Stomach (tissue), 9 donors: Measurements from ENCODE around the gene FOXJ3. TPM values are rescaled to one million over a fixed set of nuclear protein-coding genes. Genes with fewer than 3 reads are reported as not detected.

Experiments used
- DNase-seq, 2 donors: peaks; one replicate each; pipeline versions ENCODE4 v3.0.0 to v3.0.0-alpha.2; 2013 to 2019
- H3K27ac ChIP-seq, 5 donors: fragments of 200-600 bp in 4 of 5; sonication (generic) in 4 of 5; one replicate each; pipeline ENCODE4 v1.5.1; 2013 to 2019; ENCODE audit warnings: mild to moderate bottlenecking in 1 of 5, moderate library complexity in 1 of 5
- H3K27me3 ChIP-seq, 3 donors: fragments of 200-600 bp; sonication (generic); one replicate each; pipeline ENCODE4 v1.5.1; 2017 to 2019; ENCODE audit warnings: mixed run types in 1 of 3
- H3K36me3 ChIP-seq, 4 donors: fragments of 200-600 bp; sonication (generic); 1 replicate in 3 of 4; 2 replicates in 1 of 4; pipeline ENCODE4 v1.5.1; 2016 to 2019
- H3K4me1 ChIP-seq, 4 donors: fragments of 200-600 bp; sonication (generic); one replicate each; pipeline ENCODE4 v1.5.1; 2016 to 2019
- H3K4me3 ChIP-seq, 4 donors: fragments of 200-600 bp; sonication (generic) in 3 of 4; one replicate each; pipeline ENCODE4 v1.5.1; 2016 to 2019; ENCODE audit warnings: mild to moderate bottlenecking in 1 of 4
- H3K9me3 ChIP-seq, 4 donors: fragments of 200-600 bp; sonication (generic); one replicate each; pipeline ENCODE4 v1.5.1; 2016 to 2019
- EP300 ChIP-seq: sonication (generic); formaldehyde crosslinking; IDR thresholded peaks from one replicate; pipeline ENCODE4 v1.6.1; 2017; ENCODE audit warnings: antibody characterized with exemption
- POLR2A ChIP-seq, 4 donors: fragments of 450-650 bp; IDR thresholded peaks; one replicate each; pipeline ENCODE4 v1.6.1; 2016; ENCODE audit warnings: antibody characterized with exemption in 4 of 4, control low read depth in 2 of 4, mild to moderate bottlenecking in 1 of 4, moderate library complexity in 1 of 4
- POLR2AphosphoS5 ChIP-seq, 3 donors: sonication (generic); formaldehyde crosslinking; IDR thresholded peaks; one replicate each; pipeline ENCODE4 v1.6.1; 2016; ENCODE audit warnings: antibody characterized with exemption in 3 of 3
- WGBS, 5 donors: extraction: QIAGEN DNeasy Blood & Tissue Kit in 3 of 5; methylation state at CpG; one replicate each; pipeline versions ENCODE4 v1.1.5 to v1.1.7; 2013 to 2018; 5-methylcytosine and 5-hydroxymethylcytosine counted together
- intact Hi-C: fragments of 100-400 bp; cut with DNase I; formaldehyde crosslinking; loops from one replicate; pipeline ENCODE4 v1.15.1; 2023; ENCODE audit warnings: low total_unique reads
- polyA plus RNA-seq, 3 donors: library from polyadenylated mRNA; stranded (reverse); fragments of 200-250 nt; gene quantifications; one replicate each; pipeline ENCODE4 v1.2.3, GENCODE V29; 2013
- total RNA-seq, 5 donors: library from RNA; depleted of rRNA; stranded (reverse); fragments of >200 nt; gene quantifications; one replicate each; pipeline versions ENCODE4 v1.1.0 to v1.2.3, GENCODE V29; 2014 to 2016
- TF ChIP-seq, protein P1 (sequence below), 7 experiments: fragments of 450-650 bp in 4 of 7; fragments of 200-600 bp in 3 of 7; sonication (generic) in 3 of 7; IDR thresholded peaks; one replicate each; pipeline ENCODE4 v1.5.1; 2016 to 2019; ENCODE audit warnings: antibody characterized with exemption in 7 of 7, control low read depth in 2 of 7, mild to moderate bottlenecking in 1 of 7
- donor health status: healthy with polysubstance abuse.
- donor health status: Bipolar disorder and iron deficiency.
- donor health status: healthy.

FOXJ3 gene
- total and polyA plus RNA-seq, 8 donors = 8.3 to 57.3 (median 12.3) TPM

DNA sequence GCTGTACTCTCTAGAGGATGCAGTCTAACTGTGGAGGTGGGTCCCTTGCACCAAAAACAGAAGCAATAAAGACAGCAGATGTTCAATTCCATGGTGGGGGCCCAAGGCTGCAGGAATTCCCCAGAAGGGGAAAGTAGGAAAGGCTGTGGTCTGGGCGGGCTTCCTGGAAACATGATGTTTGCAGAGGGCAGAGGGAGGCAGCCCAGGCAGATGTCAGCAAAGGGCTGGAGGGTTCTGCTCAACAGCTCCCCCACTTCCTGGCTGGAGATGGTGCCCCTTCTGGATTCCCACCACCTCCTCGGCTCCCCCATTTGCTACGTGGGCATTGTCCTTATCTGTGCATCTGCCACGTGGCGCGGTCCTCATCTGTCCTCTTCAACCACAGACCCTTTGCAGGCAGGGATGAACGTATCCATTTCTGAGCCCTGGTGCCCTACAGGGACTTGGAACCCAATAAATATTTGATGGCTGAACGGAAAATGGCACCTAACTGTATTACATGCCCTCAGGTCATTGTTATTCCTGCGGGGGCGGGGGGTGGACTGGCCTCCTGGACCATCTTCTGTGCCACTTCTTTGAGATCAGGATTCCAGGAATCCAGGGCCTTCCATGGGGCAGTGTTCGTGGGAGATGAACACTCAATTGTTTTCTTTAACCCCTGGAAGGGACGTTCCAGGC lies 190.2 kb downstream of the FOXJ3 start:
- TF ChIP-seq POLR2A (IDR thresholded peaks at IDR 0.05) = no peak
- TF ChIP-seq EP300 = no peak
- TF ChIP-seq, protein P1, sequence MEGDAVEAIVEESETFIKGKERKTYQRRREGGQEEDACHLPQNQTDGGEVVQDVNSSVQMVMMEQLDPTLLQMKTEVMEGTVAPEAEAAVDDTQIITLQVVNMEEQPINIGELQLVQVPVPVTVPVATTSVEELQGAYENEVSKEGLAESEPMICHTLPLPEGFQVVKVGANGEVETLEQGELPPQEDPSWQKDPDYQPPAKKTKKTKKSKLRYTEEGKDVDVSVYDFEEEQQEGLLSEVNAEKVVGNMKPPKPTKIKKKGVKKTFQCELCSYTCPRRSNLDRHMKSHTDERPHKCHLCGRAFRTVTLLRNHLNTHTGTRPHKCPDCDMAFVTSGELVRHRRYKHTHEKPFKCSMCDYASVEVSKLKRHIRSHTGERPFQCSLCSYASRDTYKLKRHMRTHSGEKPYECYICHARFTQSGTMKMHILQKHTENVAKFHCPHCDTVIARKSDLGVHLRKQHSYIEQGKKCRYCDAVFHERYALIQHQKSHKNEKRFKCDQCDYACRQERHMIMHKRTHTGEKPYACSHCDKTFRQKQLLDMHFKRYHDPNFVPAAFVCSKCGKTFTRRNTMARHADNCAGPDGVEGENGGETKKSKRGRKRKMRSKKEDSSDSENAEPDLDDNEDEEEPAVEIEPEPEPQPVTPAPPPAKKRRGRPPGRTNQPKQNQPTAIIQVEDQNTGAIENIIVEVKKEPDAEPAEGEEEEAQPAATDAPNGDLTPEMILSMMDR (IDR thresholded peaks at IDR 0.05) = no peak
- no peak for TF ChIP-seq POLR2AphosphoS5 (IDR thresholded peaks at IDR 0.05)
- peaks cover 0 to 5% (median 0%) of the 10 kb centered on the region in 4 donors for H3K4me1 ChIP-seq
- no peak overlapping the region for H3K4me3 ChIP-seq
- H3K27ac ChIP-seq = no peak overlapping the region
- intact Hi-C loops = loop anchor here (10.0 kb wide), 1 partner anchor 600 kb away; the partner anchor contains the start of gene CLDN19
- no peaks in the 10 kb centered on the region for H3K36me3 ChIP-seq
- no peaks in the 10 kb centered on the region for H3K9me3 ChIP-seq
- H3K27me3 ChIP-seq = peaks cover 0 to 77% (median 23%) of the 10 kb centered on the region in 3 donors
- peak in 1 of 2 donors; percentile 23 for DNase-seq
- 61 to 75% (median 68%) methylated on average over 8 to 12 of the region's 12 CpGs for WGBS, 5 donors

DNA sequence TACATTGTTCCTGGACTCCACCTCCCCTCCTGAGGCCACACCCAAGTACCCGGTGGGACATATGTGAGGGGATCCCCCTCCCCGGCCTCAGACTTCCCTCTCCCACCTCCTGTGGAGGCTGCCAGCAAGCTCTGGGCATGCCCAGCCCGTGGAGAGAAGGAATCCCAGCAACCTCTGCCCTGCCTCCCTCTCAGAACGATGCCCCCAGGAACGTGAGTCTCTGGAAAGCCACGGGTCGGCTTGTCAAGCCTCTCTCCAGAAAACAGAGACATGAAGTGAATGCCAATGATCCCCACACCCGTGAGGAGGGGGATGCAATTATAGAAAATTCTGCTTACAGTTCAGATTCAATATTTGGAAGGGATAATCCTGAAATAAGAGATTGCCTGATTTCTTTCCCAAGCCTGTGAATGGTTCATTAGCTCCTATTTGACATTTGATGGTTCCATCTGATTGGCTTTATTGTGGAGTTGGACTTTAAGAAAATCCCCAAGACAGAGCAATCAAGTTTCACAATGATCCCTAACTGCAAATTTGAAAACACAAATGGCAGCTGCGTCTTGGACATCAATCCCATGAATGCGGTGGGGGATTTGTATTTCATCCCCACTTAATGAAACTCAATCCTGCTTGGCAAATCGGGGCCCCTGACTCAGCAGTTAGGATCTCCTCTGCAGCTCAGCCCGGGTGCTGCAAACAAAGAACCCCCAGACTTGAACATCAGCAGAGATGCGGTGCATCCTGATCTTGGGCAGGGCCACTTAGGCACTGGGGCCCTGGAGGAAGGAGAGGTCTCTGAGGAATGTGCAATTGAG lies 190.9 kb downstream of the FOXJ3 start:
- Histone ChIP-seq H3K27ac (no peak overlapping the region), H3K4me1 (peaks cover 0 to 5% (median 0%) of the 10 kb centered on the region in 4 donors), H3K36me3 (no peaks in the 10 kb centered on the region), H3K27me3 (peaks cover 0 to 77% (median 23%) of the 10 kb centered on the region in 3 donors), H3K9me3 (no peaks in the 10 kb centered on the region), H3K4me3 (no peak overlapping the region)
- no peak for TF ChIP-seq EP300
- TF ChIP-seq, protein P1 (IDR thresholded peaks at IDR 0.05) = no peak
- no peak for DNase-seq
- intact Hi-C loops = loop anchor here (10.0 kb wide), 1 partner anchor 601 kb away; the partner anchor contains the start of gene CLDN19
- 35 to 51% (median 50%) methylated on average over 10 to 13 of the region's 13 CpGs for WGBS, 5 donors

DNA sequence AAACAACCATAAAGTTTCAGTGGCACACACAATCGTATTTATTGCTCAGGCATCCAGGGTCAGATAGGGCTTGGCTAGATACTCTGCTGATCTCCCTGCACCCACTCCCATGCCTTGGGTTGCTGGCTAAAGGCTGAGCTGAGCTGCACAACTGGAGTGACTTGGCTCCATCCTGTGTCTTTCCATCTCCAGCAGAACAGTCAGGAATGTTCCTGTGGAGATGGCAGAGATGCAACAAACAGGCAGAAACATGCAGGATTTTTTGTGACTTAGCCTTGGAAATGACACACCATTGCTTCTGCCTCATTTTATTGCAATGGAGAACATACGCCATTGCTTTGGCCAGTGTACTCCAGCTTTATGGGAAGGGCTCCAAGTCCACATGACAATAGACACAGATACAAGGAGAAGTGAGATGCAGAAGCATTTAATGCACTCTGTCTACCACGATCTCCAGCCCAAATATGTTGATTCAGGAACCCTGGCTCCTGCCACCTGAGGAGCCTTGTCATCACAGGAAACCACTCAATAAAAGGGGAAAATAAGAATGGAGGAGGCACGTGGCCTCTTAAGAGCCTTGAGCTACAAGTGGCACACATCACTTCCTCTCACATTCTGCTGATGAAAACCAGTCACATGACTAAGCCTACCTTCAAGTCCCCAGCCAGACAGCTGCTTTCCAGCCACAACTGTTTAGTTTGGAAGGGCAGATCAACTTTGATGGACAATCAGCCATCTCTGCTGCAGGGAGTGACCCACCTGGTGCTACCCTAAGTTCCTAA lies 191.9 kb downstream of the FOXJ3 start:
- Histone ChIP-seq H3K4me3 (no peak overlapping the region), H3K36me3 (no peaks in the 10 kb centered on the region), H3K27me3 (peaks cover 0 to 70% (median 23%) of the 10 kb centered on the region in 3 donors), H3K27ac (no peak overlapping the region), H3K9me3 (no peaks in the 10 kb centered on the region), H3K4me1 (peaks cover 0 to 5% (median 0%) of the 10 kb centered on the region in 4 donors)
- WGBS, 5 donors = 46 to 53% (median 50%) methylated on average over 4 of the region's 4 CpGs
- intact Hi-C loops = loop anchor here (10.0 kb wide), 1 partner anchor 602 kb away; the partner anchor contains the start of gene CLDN19
- TF ChIP-seq EP300 (no peak), POLR2AphosphoS5 (IDR thresholded peaks at IDR 0.05) (no peak), POLR2A (IDR thresholded peaks at IDR 0.05) (no peak)
- TF ChIP-seq, protein P1 (IDR thresholded peaks at IDR 0.05) = no peak
- no peak for DNase-seq

DNA sequence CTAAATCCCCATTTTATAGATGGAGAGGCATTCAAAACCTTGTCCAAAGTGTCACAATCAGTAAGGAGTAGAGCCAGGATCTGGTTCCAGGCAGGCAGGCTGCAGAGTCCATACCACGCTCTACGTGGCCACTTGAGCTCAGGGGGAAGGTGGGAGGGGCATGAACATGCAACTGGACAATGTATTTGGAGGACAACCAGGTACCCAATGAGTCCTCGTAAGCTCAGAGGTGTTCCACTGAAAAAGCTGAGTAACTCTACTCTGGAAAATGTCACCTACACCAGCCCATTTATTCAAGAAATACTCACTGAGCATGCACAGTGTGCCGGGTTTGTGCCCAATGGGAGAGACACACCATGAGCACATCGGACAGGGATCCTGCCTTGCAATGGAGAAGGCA lies 193.1 kb downstream of the FOXJ3 start:
- DNase-seq = no peak
- peaks cover 0 to 70% (median 23%) of the 10 kb centered on the region in 3 donors for H3K27me3 ChIP-seq
- WGBS, 5 donors = 67 to 88% (median 78%) methylated on average over 5 of the region's 5 CpGs
- no peaks in the 10 kb centered on the region for H3K36me3 ChIP-seq
- no peak overlapping the region for H3K4me3 ChIP-seq
- H3K9me3 ChIP-seq = no peaks in the 10 kb centered on the region
- no peak overlapping the region for H3K27ac ChIP-seq
- TF ChIP-seq, protein P1 (IDR thresholded peaks at IDR 0.05) = no peak
- TF ChIP-seq POLR2AphosphoS5 (IDR thresholded peaks at IDR 0.05) (no peak), EP300 (no peak), POLR2A (IDR thresholded peaks at IDR 0.05) (no peak)
- intact Hi-C loops = loop anchor here (10.0 kb wide), 1 partner anchor 603 kb away; the partner anchor contains the start of gene CLDN19
- H3K4me1 ChIP-seq = peaks cover 0 to 5% (median 0%) of the 10 kb centered on the region in 4 donors
